Testis (tissue), 2 donors: ENCODE data around the gene ME3.

Experiments
- CTCF ChIP-seq, 3 experiments: fragments of 450-650 bp in 2 of 3; fragments of 200-600 bp in 1 of 3; sonication (generic) in 1 of 3; IDR thresholded peaks; one replicate each; pipeline ENCODE4 v1.5.1; 2016 to 2019; ENCODE audit warnings: antibody characterized with exemption in 3 of 3, mild to moderate bottlenecking in 2 of 3, moderate library complexity in 1 of 3
- POLR2A ChIP-seq: fragments of 450-650 bp; IDR thresholded peaks from one replicate; pipeline ENCODE4 v1.6.1; 2017; ENCODE audit warnings: antibody characterized with exemption, mild to moderate bottlenecking, moderate library complexity

GRCh38 chr11:86510674-86511073, 161.7 kb downstream of the ME3 start:
- no peak for TF ChIP-seq CTCF (IDR thresholded peaks at IDR 0.05)
- no peak for TF ChIP-seq POLR2A
